Vagina (tissue), 2 donors: Measurements from ENCODE around the gene OGT.

ENCODE experiments used
- POLR2AphosphoS5 ChIP-seq, 2 donors: sonication (generic); formaldehyde crosslinking; IDR thresholded peaks; one replicate each; pipeline ENCODE4 v1.9.0; 2017; ENCODE audit warnings: antibody characterized with exemption in 2 of 2, mild to moderate bottlenecking in 2 of 2, low read depth in 1 of 2; ENCODE audit not compliant: insufficient read depth in 1 of 2
- TF ChIP-seq, protein P1 (sequence below), 3 experiments: fragments of 450-650 bp in 2 of 3; fragments of 200-600 bp in 1 of 3; sonication (generic) in 1 of 3; IDR thresholded peaks; one replicate each; pipeline ENCODE4 v1.5.1; 2017 to 2019; ENCODE audit warnings: antibody characterized with exemption in 3 of 3, mild to moderate bottlenecking in 2 of 3, moderate library complexity in 2 of 3

DNA sequence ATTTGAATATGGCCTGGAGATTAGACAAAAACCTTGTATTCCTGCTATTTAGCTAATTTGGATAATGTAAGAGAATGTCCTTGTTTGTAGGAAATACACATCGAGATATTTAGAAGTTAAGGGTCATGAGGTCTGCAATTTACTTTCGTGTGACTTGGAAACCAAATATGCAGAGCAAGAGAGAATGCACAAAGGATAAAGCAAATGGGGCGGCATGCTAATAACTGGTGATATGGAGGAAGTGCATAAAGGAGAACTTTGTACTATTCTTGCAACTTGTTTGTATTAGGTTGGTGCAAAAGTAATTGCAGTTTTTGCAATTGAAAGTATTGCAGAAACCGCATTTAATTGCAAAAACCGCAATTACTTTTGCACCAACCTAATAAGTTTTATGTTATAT is 92.6 kb downstream of the OGT start:
- TF ChIP-seq, protein P1, sequence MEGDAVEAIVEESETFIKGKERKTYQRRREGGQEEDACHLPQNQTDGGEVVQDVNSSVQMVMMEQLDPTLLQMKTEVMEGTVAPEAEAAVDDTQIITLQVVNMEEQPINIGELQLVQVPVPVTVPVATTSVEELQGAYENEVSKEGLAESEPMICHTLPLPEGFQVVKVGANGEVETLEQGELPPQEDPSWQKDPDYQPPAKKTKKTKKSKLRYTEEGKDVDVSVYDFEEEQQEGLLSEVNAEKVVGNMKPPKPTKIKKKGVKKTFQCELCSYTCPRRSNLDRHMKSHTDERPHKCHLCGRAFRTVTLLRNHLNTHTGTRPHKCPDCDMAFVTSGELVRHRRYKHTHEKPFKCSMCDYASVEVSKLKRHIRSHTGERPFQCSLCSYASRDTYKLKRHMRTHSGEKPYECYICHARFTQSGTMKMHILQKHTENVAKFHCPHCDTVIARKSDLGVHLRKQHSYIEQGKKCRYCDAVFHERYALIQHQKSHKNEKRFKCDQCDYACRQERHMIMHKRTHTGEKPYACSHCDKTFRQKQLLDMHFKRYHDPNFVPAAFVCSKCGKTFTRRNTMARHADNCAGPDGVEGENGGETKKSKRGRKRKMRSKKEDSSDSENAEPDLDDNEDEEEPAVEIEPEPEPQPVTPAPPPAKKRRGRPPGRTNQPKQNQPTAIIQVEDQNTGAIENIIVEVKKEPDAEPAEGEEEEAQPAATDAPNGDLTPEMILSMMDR (IDR thresholded peaks at IDR 0.05), result no peak
- TF ChIP-seq POLR2AphosphoS5 (IDR thresholded peaks at IDR 0.05; ENCODE audit: insufficient read depth in 1 of 2, low read depth in 1 of 2), result no peak
